ENCODE results near the gene YLPM1.
A peak's percentile ranks its signal among the peaks of the same experiment; 100 is the strongest.

YLPM1 gene

GRCh38 chr14:74763803-74764531 lies 851 bp downstream of the YLPM1 start:
- peaks cover 46% of the 10 kb centered on the region for H3K36me3 Mint-ChIP-seq
- peak overlapping the region; percentile 96 for H3K27ac Mint-ChIP-seq
- peak overlapping the region; percentile 100 for H3K4me3 Mint-ChIP-seq
- no peaks in the 10 kb centered on the region for H3K9me3 Mint-ChIP-seq
- no peak for ATAC-seq
- peak in 1 of 2 donors; percentile 54 for DNase-seq (ENCODE audit: low spot score in 2 of 2)
- H3K4me1 Mint-ChIP-seq, result peaks cover 48% of the 10 kb centered on the region

- no peak for DNase-seq (ENCODE audit: low spot score in 2 of 2)
Measured at GRCh38 chr14:74765721-74766120, 2.6 kb downstream of the YLPM1 start.

GRCh38 chr14:74771399-74771798 lies 8.3 kb downstream of the YLPM1 start:
- Mint-ChIP-seq H3K4me1 (peaks cover 33% of the 10 kb centered on the region), H3K36me3 (peaks cover 73% of the 10 kb centered on the region), H3K4me3 (no peak overlapping the region), H3K9me3 (no peaks in the 10 kb centered on the region), H3K27ac (no peak overlapping the region)
- ATAC-seq, result no peak
- peak in 1 of 2 donors; percentile 13 for DNase-seq (ENCODE audit: low spot score in 2 of 2)

More at GRCh38 chr14:74765721-74766120, 2.6 kb downstream of the YLPM1 start:
- ATAC-seq, result no peak
- peaks cover 53% of the 10 kb centered on the region for H3K4me1 Mint-ChIP-seq
- H3K36me3 Mint-ChIP-seq, result peaks cover 46% of the 10 kb centered on the region
- H3K27ac Mint-ChIP-seq, result peak overlapping the region; percentile 96
- no peaks in the 10 kb centered on the region for H3K9me3 Mint-ChIP-seq
- H3K4me3 Mint-ChIP-seq, result peak overlapping the region; percentile 100

- Mint-ChIP-seq H3K4me3 (no peak overlapping the region), H3K27ac (peak overlapping the region; percentile 35), H3K9me3 (no peaks in the 10 kb centered on the region), H3K36me3 (peaks cover 100% of the 10 kb centered on the region), H3K4me1 (peaks cover 24% of the 10 kb centered on the region)
- ATAC-seq, result no peak
- no peak for DNase-seq (ENCODE audit: low spot score in 2 of 2)
Measured at GRCh38 chr14:74784634-74785033, 21.5 kb downstream of the YLPM1 start.

GRCh38 chr14:74785056-74785613 lies 22.0 kb downstream of the YLPM1 start:
- Mint-ChIP-seq H3K4me3 (no peak overlapping the region), H3K9me3 (no peaks in the 10 kb centered on the region), H3K36me3 (peaks cover 96% of the 10 kb centered on the region), H3K4me1 (peaks cover 24% of the 10 kb centered on the region), H3K27ac (peak overlapping the region; percentile 44)
- no peak for ATAC-seq
- DNase-seq (ENCODE audit: low spot score in 2 of 2), result no peak

- Mint-ChIP-seq H3K4me3 (no peak overlapping the region), H3K4me1 (peaks cover 25% of the 10 kb centered on the region), H3K9me3 (no peaks in the 10 kb centered on the region), H3K36me3 (peaks cover 89% of the 10 kb centered on the region), H3K27ac (no peak overlapping the region)
- no peak for DNase-seq (ENCODE audit: low spot score in 2 of 2)
- ATAC-seq, result no peak
Measured at GRCh38 chr14:74786796-74787315, 23.7 kb downstream of the YLPM1 start.

- DNase-seq (ENCODE audit: low spot score in 2 of 2) (no peak), ATAC-seq (peak; percentile 42)
- peaks cover 53% of the 10 kb centered on the region for H3K36me3 Mint-ChIP-seq
- no peaks in the 10 kb centered on the region for H3K9me3 Mint-ChIP-seq
- H3K27ac Mint-ChIP-seq, result peak overlapping the region; percentile 74
- H3K4me3 Mint-ChIP-seq, result peak overlapping the region; percentile 41
- H3K4me1 Mint-ChIP-seq, result peaks cover 36% of the 10 kb centered on the region
Measured at GRCh38 chr14:74792249-74793039, 29.3 kb downstream of the YLPM1 start.

- Mint-ChIP-seq H3K9me3 (no peaks in the 10 kb centered on the region), H3K27ac (peak overlapping the region; percentile 74), H3K4me3 (peak overlapping the region; percentile 41), H3K4me1 (peaks cover 43% of the 10 kb centered on the region), H3K36me3 (peaks cover 50% of the 10 kb centered on the region)
- no peak for DNase-seq (ENCODE audit: low spot score in 2 of 2)
- no peak for ATAC-seq
Measured at GRCh38 chr14:74793506-74794155, 30.5 kb downstream of the YLPM1 start.

GRCh38 chr14:74794947-74795346 lies 31.8 kb downstream of the YLPM1 start:
- Mint-ChIP-seq H3K36me3 (peaks cover 49% of the 10 kb centered on the region), H3K9me3 (no peaks in the 10 kb centered on the region), H3K4me3 (no peak overlapping the region), H3K27ac (peak overlapping the region; percentile 27), H3K4me1 (peaks cover 49% of the 10 kb centered on the region)
- ATAC-seq, result no peak
- DNase-seq (ENCODE audit: low spot score in 2 of 2), result no peak

GRCh38 chr14:74799765-74800164 lies 36.6 kb downstream of the YLPM1 start:
- DNase-seq (ENCODE audit: low spot score in 2 of 2) (no peak), ATAC-seq (no peak)
- H3K9me3 Mint-ChIP-seq, result no peaks in the 10 kb centered on the region
- peaks cover 14% of the 10 kb centered on the region for H3K4me1 Mint-ChIP-seq
- H3K36me3 Mint-ChIP-seq, result peaks cover 69% of the 10 kb centered on the region
- H3K4me3 Mint-ChIP-seq, result no peak overlapping the region
- H3K27ac Mint-ChIP-seq, result no peak overlapping the region

- peaks cover 14% of the 10 kb centered on the region for H3K4me1 Mint-ChIP-seq
- H3K27ac Mint-ChIP-seq, result no peak overlapping the region
- H3K36me3 Mint-ChIP-seq, result peaks cover 70% of the 10 kb centered on the region
- H3K9me3 Mint-ChIP-seq, result no peaks in the 10 kb centered on the region
- no peak overlapping the region for H3K4me3 Mint-ChIP-seq
- ATAC-seq, result no peak
- DNase-seq (ENCODE audit: low spot score in 2 of 2), result no peak
Measured at GRCh38 chr14:74800780-74801179, 37.7 kb downstream of the YLPM1 start.

GRCh38 chr14:74801396-74801795 lies 38.3 kb downstream of the YLPM1 start:
- H3K4me1 Mint-ChIP-seq, result peaks cover 14% of the 10 kb centered on the region
- peaks cover 74% of the 10 kb centered on the region for H3K36me3 Mint-ChIP-seq

GRCh38 chr14:74804219-74804825 lies 41.2 kb downstream of the YLPM1 start:
- no peak for ATAC-seq
- H3K27ac Mint-ChIP-seq, result no peak overlapping the region
- H3K9me3 Mint-ChIP-seq, result no peaks in the 10 kb centered on the region
- peaks cover 84% of the 10 kb centered on the region for H3K36me3 Mint-ChIP-seq
- DNase-seq (ENCODE audit: low spot score in 2 of 2), result no peak
- H3K4me1 Mint-ChIP-seq, result no peaks in the 10 kb centered on the region
- H3K4me3 Mint-ChIP-seq, result no peak overlapping the region

More at GRCh38 chr14:74801396-74801795, 38.3 kb downstream of the YLPM1 start:
- no peaks in the 10 kb centered on the region for H3K9me3 Mint-ChIP-seq
- ATAC-seq (no peak), DNase-seq (ENCODE audit: low spot score in 2 of 2) (no peak)
- H3K27ac Mint-ChIP-seq, result no peak overlapping the region
- H3K4me3 Mint-ChIP-seq, result no peak overlapping the region

- ATAC-seq (no peak), DNase-seq (ENCODE audit: low spot score in 2 of 2) (no peak)
- peaks cover 95% of the 10 kb centered on the region for H3K36me3 Mint-ChIP-seq
- H3K27ac Mint-ChIP-seq, result no peak overlapping the region
- H3K4me1 Mint-ChIP-seq, result no peaks in the 10 kb centered on the region
- H3K9me3 Mint-ChIP-seq, result no peaks in the 10 kb centered on the region
- H3K4me3 Mint-ChIP-seq, result no peak overlapping the region
Measured at GRCh38 chr14:74807853-74808545, 44.9 kb downstream of the YLPM1 start.

Measured in stimulated activated effector memory CD8-positive, alpha-beta T cell treated with anti-CD3 and anti-CD28 coated beads, Interleukin-12 subunit alpha, Interleukin-12 subunit beta, amount 100 ng/mL, for 72 hours (primary cell).